Gastrocnemius medialis (tissue), 4 donors: ENCODE data around the gene SLC27A1.
A peak's percentile ranks its signal among the peaks of the same experiment; 100 is the strongest.

Experiments
- CTCF ChIP-seq, 5 experiments: fragments of 450-650 bp in 3 of 5; fragments of 200-600 bp in 2 of 5; sonication (generic) in 2 of 5; IDR thresholded peaks in 4 of 5; conservative IDR thresholded peaks in 1 of 5; 1 replicate in 4 of 5; 2 replicates in 1 of 5; pipeline ENCODE4 v1.5.1; 2016 to 2019; ENCODE audit warnings: antibody characterized with exemption in 5 of 5, mild to moderate bottlenecking in 3 of 5, moderate library complexity in 3 of 5
- POLR2A ChIP-seq, 2 donors: fragments of 450-650 bp; IDR thresholded peaks; one replicate each; pipeline ENCODE4 v1.6.1; 2017; ENCODE audit warnings: antibody characterized with exemption in 2 of 2, mild to moderate bottlenecking in 2 of 2, moderate library complexity in 2 of 2

GRCh38 chr19:17475541-17476115 is 5.3 kb downstream of the SLC27A1 start:
- TF ChIP-seq CTCF (IDR thresholded peaks at IDR 0.05 in 4 of 5, conservative IDR thresholded peaks at IDR 0.05 in 1 of 5) = no peak
- peak; percentile 29 to 43 for TF ChIP-seq POLR2A (IDR thresholded peaks at IDR 0.05)
